PC-9 (cell line): ENCODE results near the gene PRDM2. TPM values are rescaled to one million over a fixed set of nuclear protein-coding genes. Genes with fewer than 3 reads are reported as not detected.

Experiments
- BruUV-seq: library from RNA; stranded (reverse); fragments of 400-500 nt; replicated peaks from 2 replicates; lab custom pipeline; 2021; lab: Mats Ljungman, UMichigan
- CTCF ChIA-PET: fragments of 300-600 bp; sonication (Branson Sonifier 250); formaldehyde crosslinking; loops from one replicate; lab custom pipeline; 2022; ENCODE audit warnings: antibody characterized with exemption; lab: Charles Lee
- POLR2A ChIA-PET: fragments of 300-600 bp; sonication (Branson Sonifier 250); formaldehyde crosslinking; loops from one replicate; lab custom pipeline; 2022; ENCODE audit warnings: antibody characterized with exemption; ENCODE audit not compliant: unreplicated experiment; lab: Charles Lee
- DNase-seq, 2 experiments: peaks; one replicate each; pipeline versions ENCODE4 v3.0.0 to v3.0.0-alpha.2; 2015 to 2022; ENCODE audit warnings: mixed read lengths in 1 of 2
- H2AFZ ChIP-seq: fragments of 200-600 bp; sonication (generic); 2 replicates; pipeline ENCODE4 v1.8.1; 2017; ENCODE audit warnings: antibody characterized with exemption
- H3F3A ChIP-seq: fragments of 200-600 bp; sonication (generic); 2 replicates; pipeline ENCODE4 v1.8.1; 2017; ENCODE audit warnings: antibody characterized with exemption, mild to moderate bottlenecking, low read depth; ENCODE audit not compliant: insufficient read depth
- H3K27ac ChIP-seq: fragments of 200-600 bp; sonication (generic); 2 replicates; pipeline ENCODE4 v1.6.1; 2016; ENCODE audit warnings: mixed run types
- H3K27me3 ChIP-seq: fragments of 200-600 bp; sonication (generic); 2 replicates; pipeline ENCODE4 v1.6.1; 2016; ENCODE audit warnings: low read depth, mixed run types; ENCODE audit not compliant: insufficient read depth
- H3K36me3 ChIP-seq: fragments of 200-600 bp; sonication (generic); 2 replicates; pipeline ENCODE4 v1.6.1; 2016; ENCODE audit warnings: low read depth, mixed run types
- H3K4me1 ChIP-seq: fragments of 200-600 bp; sonication (generic); replicated peaks from 2 replicates; pipeline ENCODE4 v1.6.1; 2016; ENCODE audit warnings: mixed run types; ENCODE audit not compliant: insufficient read depth
- H3K4me2 ChIP-seq: fragments of 200-600 bp; sonication (generic); 2 replicates; pipeline ENCODE4 v1.6.1; 2017; ENCODE audit warnings: mixed run types
- H3K4me3 ChIP-seq: fragments of 200-600 bp; sonication (generic); 2 replicates; pipeline ENCODE4 v1.6.1; 2016; ENCODE audit warnings: mixed run types
- H3K79me2 ChIP-seq: fragments of 200-600 bp; sonication (generic); 2 replicates; pipeline ENCODE4 v1.6.1; 2017; ENCODE audit warnings: low read depth, mixed run types
- H3K9me2 ChIP-seq: fragments of 200-600 bp; sonication (generic); 2 replicates; pipeline ENCODE4 v1.8.1; 2017; ENCODE audit warnings: mild to moderate bottlenecking; ENCODE audit not compliant: insufficient read depth
- H3K9me3 ChIP-seq: fragments of 200-600 bp; sonication (generic); 2 replicates; pipeline ENCODE4 v1.8.1; 2016; ENCODE audit warnings: low read depth; ENCODE audit not compliant: insufficient read depth
- H4K20me1 ChIP-seq: fragments of 200-600 bp; sonication (generic); 2 replicates; pipeline ENCODE4 v1.8.1; 2017; ENCODE audit not compliant: insufficient read depth
- EZH2 ChIP-seq: fragments of 200-600 bp; sonication (generic); IDR thresholded peaks from 2 replicates; pipeline ENCODE4 v1.8.0; 2017; ENCODE audit warnings: antibody characterized with exemption, low read depth
- intact Hi-C: fragments of 100-400 bp; cut with micrococcal nuclease; formaldehyde crosslinking; loops from one replicate; pipeline ENCODE4 v1.10.0; 2022; ENCODE audit not compliant: unreplicated experiment
- total RNA-seq: library from RNA; stranded (reverse); gene quantifications from 2 replicates; pipeline ENCODE4 v1.2.3, GENCODE V29; 2021
- TF ChIP-seq, protein P1 (sequence below): fragments of 200-600 bp; sonication (generic); conservative IDR thresholded peaks from 2 replicates; pipeline ENCODE4 v1.6.1; 2017; ENCODE audit warnings: mixed run types, antibody characterized with exemption, mild to moderate bottlenecking, moderate library complexity

The PRDM2 gene
- total RNA-seq, 1 experiment from 2014 or later = 32.1 TPM

DNA sequence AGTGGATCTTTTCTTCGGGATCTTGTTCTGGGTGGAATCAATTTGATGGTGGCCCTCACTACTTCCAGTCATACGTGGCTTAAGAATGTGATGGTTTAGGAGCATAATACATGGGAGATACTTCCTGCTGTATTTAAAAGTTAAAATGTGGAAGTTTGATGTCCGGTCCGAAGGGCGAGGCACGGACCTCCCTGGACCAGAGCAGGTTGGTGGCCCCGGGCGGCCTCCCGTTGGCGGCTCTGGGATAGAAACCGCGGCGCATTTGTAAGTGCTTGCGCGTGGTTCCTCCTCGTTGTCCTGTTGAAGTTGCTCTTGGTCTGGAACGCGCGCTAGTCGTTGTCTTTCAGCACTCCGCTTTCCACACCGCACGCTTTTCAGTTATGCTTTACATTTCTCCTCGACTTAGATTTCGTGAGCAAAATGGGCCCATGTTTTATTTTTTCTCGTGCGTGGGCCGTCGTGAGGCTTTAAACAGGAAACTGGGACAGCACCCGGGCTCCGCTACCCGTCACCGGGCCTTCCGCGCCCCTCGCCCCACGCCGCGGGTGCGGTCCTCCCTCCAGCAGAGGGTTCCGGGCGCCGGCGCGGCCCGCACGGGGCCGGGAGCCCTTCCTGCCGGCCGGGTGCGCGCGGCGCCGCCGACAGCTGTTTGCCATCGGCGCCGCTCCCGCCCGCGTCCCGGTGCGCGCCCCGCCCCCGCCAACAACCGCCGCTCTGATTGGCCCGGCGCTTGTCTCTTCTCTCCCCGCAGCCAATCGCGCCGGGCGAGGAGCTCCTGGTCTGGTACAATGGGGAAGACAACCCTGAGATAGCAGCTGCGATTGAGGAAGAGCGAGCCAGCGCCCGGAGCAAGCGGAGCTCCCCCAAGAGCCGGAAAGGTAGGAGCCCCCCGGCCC is 48.9 kb downstream of the PRDM2 start:
- ChIA-PET CTCF (interaction anchor here (0.6 kb wide), 1 partner anchor 9 kb away, joined by 3 read pairs; no protein-coding TSS in a partner anchor), POLR2A (interaction anchor here (0.6 to 1.1 kb wide), 3 partner anchors 9 to 36 kb away, joined by 3 to 11 read pairs (median 5); no protein-coding TSS in a partner anchor)
- Histone ChIP-seq H3F3A (peaks cover 4% of the 10 kb centered on the region; the same call in 1 of the 2 replicates), H3K36me3 (no peaks in the 10 kb centered on the region), H3K4me1 (peaks cover 17% of the 10 kb centered on the region), H3K79me2 (peaks cover 42% of the 10 kb centered on the region), H3K27ac (no peak overlapping the region), H4K20me1 (no peaks in the 10 kb centered on the region; the same call in 1 of the 2 replicates), H3K9me3 (no peaks in the 10 kb centered on the region), H3K4me3 (peak overlapping the region; percentile 66), H3K9me2 (no peaks in the 10 kb centered on the region), H3K4me2 (peak overlapping the region; percentile 85), H2AFZ (peak overlapping the region; percentile 96), H3K27me3 (no peaks in the 10 kb centered on the region)
- intact Hi-C loops = loop anchor here (1.0 to 5.0 kb wide), 2 partner anchors 10 to 63 kb away; no protein-coding TSS in a partner anchor
- TSS peak; percentile 47 for BruUV-seq
- TF ChIP-seq EZH2 = no peak
- TF ChIP-seq, protein P1, sequence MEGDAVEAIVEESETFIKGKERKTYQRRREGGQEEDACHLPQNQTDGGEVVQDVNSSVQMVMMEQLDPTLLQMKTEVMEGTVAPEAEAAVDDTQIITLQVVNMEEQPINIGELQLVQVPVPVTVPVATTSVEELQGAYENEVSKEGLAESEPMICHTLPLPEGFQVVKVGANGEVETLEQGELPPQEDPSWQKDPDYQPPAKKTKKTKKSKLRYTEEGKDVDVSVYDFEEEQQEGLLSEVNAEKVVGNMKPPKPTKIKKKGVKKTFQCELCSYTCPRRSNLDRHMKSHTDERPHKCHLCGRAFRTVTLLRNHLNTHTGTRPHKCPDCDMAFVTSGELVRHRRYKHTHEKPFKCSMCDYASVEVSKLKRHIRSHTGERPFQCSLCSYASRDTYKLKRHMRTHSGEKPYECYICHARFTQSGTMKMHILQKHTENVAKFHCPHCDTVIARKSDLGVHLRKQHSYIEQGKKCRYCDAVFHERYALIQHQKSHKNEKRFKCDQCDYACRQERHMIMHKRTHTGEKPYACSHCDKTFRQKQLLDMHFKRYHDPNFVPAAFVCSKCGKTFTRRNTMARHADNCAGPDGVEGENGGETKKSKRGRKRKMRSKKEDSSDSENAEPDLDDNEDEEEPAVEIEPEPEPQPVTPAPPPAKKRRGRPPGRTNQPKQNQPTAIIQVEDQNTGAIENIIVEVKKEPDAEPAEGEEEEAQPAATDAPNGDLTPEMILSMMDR = no peak
- DNase-seq = peak; percentile 82 to 94

DNA sequence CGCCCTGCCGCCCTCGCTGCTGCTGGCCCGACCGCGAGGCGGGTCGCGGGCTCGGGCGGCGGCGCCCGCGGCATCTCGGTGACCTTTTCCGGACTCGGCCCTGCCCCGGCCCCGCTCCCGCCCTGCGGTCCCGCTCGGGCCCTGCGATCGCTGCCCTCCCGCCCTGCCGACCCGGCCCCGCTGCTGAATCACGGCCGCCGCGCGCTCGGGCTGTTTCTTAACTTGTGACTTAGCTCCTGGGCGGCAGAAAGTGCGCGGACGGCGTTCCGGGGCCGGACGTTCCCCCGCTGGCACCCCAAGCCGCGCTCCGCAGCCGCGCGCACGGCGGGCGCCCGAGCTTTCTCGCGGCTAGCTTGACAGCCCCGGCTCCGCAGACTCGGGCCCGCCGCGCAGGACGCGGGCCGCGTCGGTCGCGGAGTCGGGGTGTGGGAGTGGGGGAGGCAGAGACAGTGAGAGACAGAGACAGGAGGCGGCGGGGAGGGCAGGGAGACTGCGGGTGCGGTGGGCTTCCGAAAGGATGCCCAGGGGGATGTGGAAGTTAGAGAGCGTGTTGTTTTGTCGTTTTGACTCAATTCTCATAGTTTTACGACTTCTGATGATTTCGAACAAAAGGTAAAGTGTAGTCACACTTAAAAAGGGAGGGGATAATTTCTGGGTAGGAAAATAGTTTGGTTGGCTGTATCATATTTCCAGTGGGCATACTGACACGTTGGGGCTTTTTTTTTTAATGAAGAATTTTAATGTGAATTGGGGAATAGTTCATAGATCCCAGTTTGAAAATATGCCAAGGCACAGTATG is 49.8 kb downstream of the PRDM2 start:
- Histone ChIP-seq H3K9me2 (no peaks in the 10 kb centered on the region), H3K4me2 (peak overlapping the region; percentile 91), H4K20me1 (no peaks in the 10 kb centered on the region; the same call in 1 of the 2 replicates), H3K79me2 (peaks cover 51% of the 10 kb centered on the region), H3K9me3 (no peaks in the 10 kb centered on the region), H3F3A (peaks cover 4% of the 10 kb centered on the region; the same call in 1 of the 2 replicates), H3K4me1 (peaks cover 17% of the 10 kb centered on the region), H2AFZ (peak overlapping the region; percentile 88), H3K27ac (peak overlapping the region; percentile 26), H3K27me3 (no peaks in the 10 kb centered on the region), H3K4me3 (peak overlapping the region; percentile 73), H3K36me3 (no peaks in the 10 kb centered on the region)
- DNase-seq = peak in 1 of 2 experiments; percentile 37
- ChIA-PET POLR2A (interaction anchor here (0.6 to 1.1 kb wide), 3 partner anchors 8 to 35 kb away, joined by 3 to 11 read pairs (median 5); no protein-coding TSS in a partner anchor), CTCF (interaction anchor here (0.6 kb wide), 1 partner anchor 10 kb away, joined by 3 read pairs; no protein-coding TSS in a partner anchor)
- TF ChIP-seq, protein P1 = no peak
- TF ChIP-seq EZH2 = no peak
- intact Hi-C loops = loop anchor here (1.0 to 5.0 kb wide), 2 partner anchors 10 to 63 kb away; no protein-coding TSS in a partner anchor
- BruUV-seq = no TSS peak

DNA sequence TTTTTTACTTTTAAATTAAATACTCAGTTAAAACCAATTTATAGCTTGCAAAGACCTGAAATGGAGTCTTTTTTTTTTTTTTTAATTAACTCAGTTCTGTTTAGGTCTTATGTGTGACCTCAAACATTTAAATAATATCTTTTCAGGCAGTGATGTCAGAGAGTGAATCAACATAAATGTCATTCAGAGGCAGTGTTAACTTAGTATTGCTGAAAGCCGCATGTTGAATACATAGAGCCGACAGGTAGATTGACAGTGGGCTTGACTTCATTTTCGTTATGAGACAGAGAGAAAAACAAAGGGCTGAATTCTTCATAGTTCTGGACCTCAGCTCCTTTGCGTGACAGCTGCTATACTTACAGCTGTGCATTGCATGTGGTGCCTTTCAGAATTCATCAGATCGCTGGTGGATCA is 51.5 kb downstream of the PRDM2 start:
- no peaks in the 10 kb centered on the region for H3K9me2 ChIP-seq
- peaks cover 4% of the 10 kb centered on the region; the same call in 1 of the 2 replicates for H3F3A ChIP-seq
- H3K79me2 ChIP-seq = peaks cover 66% of the 10 kb centered on the region
- no peak overlapping the region for H3K27ac ChIP-seq
- H3K9me3 ChIP-seq = no peaks in the 10 kb centered on the region
- H4K20me1 ChIP-seq = no peaks in the 10 kb centered on the region; the same call in 1 of the 2 replicates
- no peak for DNase-seq
- no peak overlapping the region for H2AFZ ChIP-seq
- POLR2A ChIA-PET = no interaction called here
- H3K4me1 ChIP-seq = peaks cover 21% of the 10 kb centered on the region
- CTCF ChIA-PET = no interaction called here
- no peak overlapping the region for H3K4me3 ChIP-seq
- TF ChIP-seq, protein P1 = no peak
- no peak for TF ChIP-seq EZH2
- peak overlapping the region; percentile 91 for H3K4me2 ChIP-seq
- no peaks in the 10 kb centered on the region for H3K36me3 ChIP-seq
- no TSS peak for BruUV-seq
- intact Hi-C loops = no loop called here
- no peaks in the 10 kb centered on the region for H3K27me3 ChIP-seq
